Activated effector memory CD4-positive, alpha-beta T cell treated with anti-CD3 and anti-CD28 coated beads, Interleukin-2, amount 50 U/mL, for 16 hours (primary cell): ENCODE measurements around the gene MIS18A.

Experiments used
- DNase-seq: peaks from one replicate; pipeline ENCODE4 v3.0.0-alpha.2; 2020

MIS18A gene

GRCh38 chr21:32249511-32250280 lies 29.2 kb downstream of the MIS18A start:
- DNase-seq = no peak

- DNase-seq = no peak
Measured at GRCh38 chr21:32248571-32249461, 30.0 kb downstream of the MIS18A start.

GRCh38 chr21:32246571-32247140 lies 32.2 kb downstream of the MIS18A start:
- DNase-seq = no peak

- DNase-seq = no peak
Measured at GRCh38 chr21:32245971-32246370, 32.9 kb downstream of the MIS18A start.

GRCh38 chr21:32240851-32241687 lies 37.8 kb downstream of the MIS18A start:
- DNase-seq = no peak

GRCh38 chr21:32239551-32239950 lies 39.3 kb downstream of the MIS18A start:
- DNase-seq = no peak

GRCh38 chr21:32238063-32238462 lies 40.8 kb downstream of the MIS18A start:
- DNase-seq = no peak

- DNase-seq = no peak
Measured at GRCh38 chr21:32237021-32237420, 41.8 kb downstream of the MIS18A start.

- no peak for DNase-seq
Measured at GRCh38 chr21:32233722-32234301, 45.0 kb downstream of the MIS18A start.

GRCh38 chr21:32233055-32233546 lies 45.7 kb downstream of the MIS18A start:
- DNase-seq = no peak

- DNase-seq = no peak
Measured at GRCh38 chr21:32226444-32226843, 52.4 kb downstream of the MIS18A start.
